Neuron (in vitro differentiated cells): ENCODE data around the gene LMOD1.

Experiments used
- H2AFZ ChIP-seq: one replicate; pipeline ENCODE4 v1.6.1; 2013; ENCODE audit warnings: low read depth, mild to moderate bottlenecking, inconsistent platforms, low read length, moderate library complexity
- H3K27me3 ChIP-seq: one replicate; pipeline ENCODE4 v1.6.1; 2013; ENCODE audit warnings: low read length; ENCODE audit not compliant: insufficient read depth
- H3K36me3 ChIP-seq: one replicate; pipeline ENCODE4 v1.6.1; 2013; ENCODE audit warnings: low read length; ENCODE audit not compliant: insufficient read depth
- H3K4me1 ChIP-seq: one replicate; pipeline ENCODE4 v1.6.1; 2013; ENCODE audit warnings: low read length; ENCODE audit not compliant: insufficient read depth
- H3K4me3 ChIP-seq: 2 replicates; pipeline ENCODE4 v1.5.1; 2013; ENCODE audit warnings: mild to moderate bottlenecking, low read length, moderate library complexity
- H3K9me3 ChIP-seq: one replicate; pipeline ENCODE4 v1.6.1; 2013; ENCODE audit warnings: low read length

LMOD1 gene

GRCh38 chr1:201918343-201918742 is 28.0 kb downstream of the LMOD1 start:
- H2AFZ ChIP-seq = no peak overlapping the region
- H3K4me1 ChIP-seq = peaks cover 11% of the 10 kb centered on the region
- peaks cover 8% of the 10 kb centered on the region for H3K27me3 ChIP-seq
- H3K4me3 ChIP-seq = no peak overlapping the region
- H3K9me3 ChIP-seq = no peaks in the 10 kb centered on the region
- H3K36me3 ChIP-seq = no peaks in the 10 kb centered on the region

- Histone ChIP-seq H3K4me3 (no peak overlapping the region), H3K4me1 (peaks cover 11% of the 10 kb centered on the region), H3K36me3 (no peaks in the 10 kb centered on the region), H2AFZ (no peak overlapping the region), H3K9me3 (no peaks in the 10 kb centered on the region), H3K27me3 (peaks cover 8% of the 10 kb centered on the region)
These were observed 28.9 kb downstream of the LMOD1 start for GRCh38 chr1:201917362-201918033.

GRCh38 chr1:201916649-201917249 is 29.6 kb downstream of the LMOD1 start:
- Histone ChIP-seq H3K27me3 (peaks cover 8% of the 10 kb centered on the region), H3K4me3 (no peak overlapping the region), H3K4me1 (peaks cover 11% of the 10 kb centered on the region), H2AFZ (no peak overlapping the region), H3K36me3 (no peaks in the 10 kb centered on the region), H3K9me3 (no peaks in the 10 kb centered on the region)

DNA sequence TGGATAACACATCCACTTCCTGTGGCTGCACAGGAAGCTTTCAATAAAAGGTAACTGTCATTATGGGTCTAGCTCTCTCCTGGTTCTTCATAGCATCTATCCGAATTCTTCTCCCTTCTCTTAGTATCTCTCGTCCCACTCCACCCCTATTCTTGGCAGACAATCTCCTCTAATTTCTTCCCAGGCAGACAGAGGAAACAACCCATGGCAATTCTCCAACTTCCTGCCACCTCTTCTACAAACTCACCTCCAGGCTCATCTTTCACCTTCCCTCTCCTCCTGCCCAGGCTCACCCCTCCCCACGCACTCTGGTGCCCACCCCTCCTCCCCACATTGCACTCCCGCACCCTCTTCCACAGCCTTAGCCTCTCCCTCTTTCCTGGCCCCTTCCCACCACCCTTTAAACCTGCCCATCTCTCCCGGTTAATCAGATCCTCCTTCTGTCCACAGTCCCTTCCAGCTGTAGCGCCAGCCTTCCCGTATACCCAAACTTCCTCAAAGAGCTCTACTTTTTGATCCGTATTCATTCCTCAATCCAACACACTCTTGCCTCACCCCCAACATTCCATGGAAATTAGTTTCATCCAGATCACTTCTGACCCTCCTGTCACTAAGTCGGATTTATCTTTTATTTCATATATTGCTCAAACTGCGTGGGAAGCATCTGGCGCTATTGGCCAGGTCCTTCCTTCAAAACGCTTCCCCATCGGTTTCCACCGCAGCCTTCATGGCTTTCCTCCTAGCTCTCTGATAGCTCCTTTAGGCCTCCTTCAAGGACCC is 31.7 kb downstream of the LMOD1 start:
- Histone ChIP-seq H3K4me1 (peaks cover 11% of the 10 kb centered on the region), H3K27me3 (peaks cover 9% of the 10 kb centered on the region), H3K9me3 (no peaks in the 10 kb centered on the region), H3K36me3 (no peaks in the 10 kb centered on the region), H3K4me3 (no peak overlapping the region), H2AFZ (no peak overlapping the region)

DNA sequence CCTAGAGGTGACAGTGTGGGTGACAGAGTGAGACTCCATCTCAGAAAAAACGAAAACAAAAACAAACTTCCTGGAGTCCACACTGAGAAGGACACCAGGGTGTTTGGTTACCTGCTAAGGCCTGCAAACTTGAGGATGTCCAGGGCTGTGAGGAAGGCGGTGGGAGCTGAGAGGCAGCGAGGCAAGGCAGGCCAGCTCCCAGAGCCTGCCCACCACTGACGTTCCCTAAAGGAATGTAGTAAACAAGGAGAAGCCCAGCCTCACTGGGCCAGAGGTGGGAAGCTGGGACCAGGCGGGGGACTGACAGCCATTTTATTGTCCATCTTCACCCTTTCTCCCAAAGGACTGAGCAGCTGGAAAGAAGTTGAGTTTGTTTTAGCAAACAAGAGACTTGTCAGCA is 33.5 kb downstream of the LMOD1 start:
- Histone ChIP-seq H3K4me1 (peaks cover 11% of the 10 kb centered on the region), H3K27me3 (peaks cover 16% of the 10 kb centered on the region), H2AFZ (no peak overlapping the region), H3K4me3 (no peak overlapping the region), H3K36me3 (no peaks in the 10 kb centered on the region), H3K9me3 (no peaks in the 10 kb centered on the region)

- Histone ChIP-seq H3K36me3 (no peaks in the 10 kb centered on the region), H3K27me3 (peaks cover 19% of the 10 kb centered on the region), H3K9me3 (no peaks in the 10 kb centered on the region), H3K4me1 (peaks cover 8% of the 10 kb centered on the region), H2AFZ (no peak overlapping the region), H3K4me3 (no peak overlapping the region)
These were observed 34.3 kb downstream of the LMOD1 start for GRCh38 chr1:201911826-201912571.

DNA sequence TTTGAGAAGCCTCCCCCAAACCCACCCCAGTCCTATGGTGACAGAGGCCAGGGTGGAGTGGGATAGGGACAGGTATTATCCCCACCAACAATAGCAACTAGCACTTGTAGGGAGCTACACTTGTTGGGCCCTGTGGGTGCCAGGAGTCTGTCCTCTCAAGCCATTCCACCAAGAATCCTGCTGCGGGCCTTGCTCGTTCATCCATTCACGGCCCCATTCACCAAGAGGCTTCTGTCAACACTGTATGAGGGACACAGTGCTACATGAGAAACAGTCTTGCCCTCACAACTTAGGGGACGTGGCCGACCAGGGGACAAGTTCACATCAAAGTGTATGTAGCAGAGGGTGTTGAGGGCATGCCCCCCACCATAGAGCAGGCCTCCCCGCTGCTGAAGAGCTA is 38.7 kb downstream of the LMOD1 start:
- peaks cover 28% of the 10 kb centered on the region for H3K27me3 ChIP-seq
- no peaks in the 10 kb centered on the region for H3K4me1 ChIP-seq
- H3K4me3 ChIP-seq = no peak overlapping the region
- no peak overlapping the region for H2AFZ ChIP-seq
- no peaks in the 10 kb centered on the region for H3K36me3 ChIP-seq
- H3K9me3 ChIP-seq = no peaks in the 10 kb centered on the region

DNA sequence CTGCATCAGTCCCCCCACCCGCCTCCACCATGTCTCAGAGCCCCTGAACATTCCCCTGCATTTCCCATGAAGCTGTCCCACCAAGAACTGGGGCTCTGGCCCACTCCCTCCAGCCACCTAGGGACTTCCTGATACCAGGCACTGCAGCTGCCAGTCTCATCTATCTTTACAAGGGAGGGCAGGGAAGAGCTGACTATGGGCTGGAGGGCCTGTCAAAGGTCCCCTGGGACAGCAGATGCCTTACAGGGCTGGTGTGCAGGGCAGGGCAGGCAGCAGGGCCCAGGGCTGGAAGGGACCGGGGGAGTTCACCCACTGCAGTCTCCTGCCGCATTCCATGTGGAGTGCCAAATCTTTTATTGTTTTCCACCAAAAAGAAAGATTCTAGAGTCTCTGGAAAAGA is 40.0 kb downstream of the LMOD1 start:
- Histone ChIP-seq H3K4me1 (no peaks in the 10 kb centered on the region), H3K4me3 (no peak overlapping the region), H2AFZ (no peak overlapping the region), H3K36me3 (no peaks in the 10 kb centered on the region), H3K9me3 (no peaks in the 10 kb centered on the region), H3K27me3 (peaks cover 28% of the 10 kb centered on the region)

- H3K9me3 ChIP-seq = no peaks in the 10 kb centered on the region
- no peak overlapping the region for H2AFZ ChIP-seq
- H3K4me1 ChIP-seq = no peaks in the 10 kb centered on the region
- H3K27me3 ChIP-seq = peaks cover 28% of the 10 kb centered on the region
- no peaks in the 10 kb centered on the region for H3K36me3 ChIP-seq
- H3K4me3 ChIP-seq = no peak overlapping the region
These were observed 41.0 kb downstream of the LMOD1 start for GRCh38 chr1:201905234-201905890.

DNA sequence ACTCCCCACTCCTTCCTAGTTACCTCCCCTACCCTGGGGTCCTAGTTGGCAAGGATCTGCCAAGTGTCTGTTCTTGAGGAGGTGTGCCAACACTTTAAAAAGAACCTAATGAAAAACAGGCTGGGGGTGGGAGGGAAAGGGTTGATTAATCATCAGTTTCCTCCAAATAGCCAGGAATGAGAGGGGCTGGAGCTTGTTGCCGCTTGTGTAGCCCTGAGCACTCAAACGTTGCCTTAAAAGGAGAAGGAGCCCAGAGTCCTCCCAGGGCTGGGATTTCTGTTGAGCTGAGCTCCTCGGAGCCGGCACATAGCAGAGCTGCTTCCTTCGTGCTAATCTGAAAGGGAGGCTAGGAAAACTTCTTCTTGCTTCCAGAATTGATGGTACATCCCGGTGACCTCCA is 41.8 kb downstream of the LMOD1 start:
- Histone ChIP-seq H3K4me1 (no peaks in the 10 kb centered on the region), H3K36me3 (no peaks in the 10 kb centered on the region), H3K9me3 (no peaks in the 10 kb centered on the region), H3K27me3 (peaks cover 26% of the 10 kb centered on the region), H2AFZ (no peak overlapping the region), H3K4me3 (no peak overlapping the region)

GRCh38 chr1:201903135-201903534 is 43.2 kb downstream of the LMOD1 start:
- H3K9me3 ChIP-seq = no peaks in the 10 kb centered on the region
- no peaks in the 10 kb centered on the region for H3K36me3 ChIP-seq
- no peaks in the 10 kb centered on the region for H3K4me1 ChIP-seq
- peaks cover 18% of the 10 kb centered on the region for H3K27me3 ChIP-seq
- no peak overlapping the region for H3K4me3 ChIP-seq
- H2AFZ ChIP-seq = no peak overlapping the region

GRCh38 chr1:201902198-201902597 is 44.1 kb downstream of the LMOD1 start:
- Histone ChIP-seq H3K9me3 (no peaks in the 10 kb centered on the region), H3K4me3 (no peak overlapping the region), H2AFZ (no peak overlapping the region), H3K36me3 (no peaks in the 10 kb centered on the region), H3K27me3 (peaks cover 12% of the 10 kb centered on the region), H3K4me1 (no peaks in the 10 kb centered on the region)
